K562 (cell line): ENCODE measurements around the gene PTRH1. TPM values are rescaled to one million over a fixed set of nuclear protein-coding genes. Genes with fewer than 3 reads are reported as not detected.
A peak's percentile ranks its signal among the peaks of the same experiment; 100 is the strongest.

Experiments
- ATAC-seq: fragments of 200-7000 bp; cut with Tn5 transposase; 3 replicates; pipeline ENCODE4 v1.9.1; 2020; ENCODE audit warnings: moderate library complexity
- BruUV-seq: library from RNA; stranded (reverse); fragments of 400-500 nt; replicated peaks from 2 replicates; lab custom pipeline; 2021; lab: Mats Ljungman, UMichigan
- CTCF ChIA-PET: fragments of 300-600 bp; formaldehyde crosslinking; extraction: SDS; loops from one replicate; lab custom pipeline; 2021; ENCODE audit warnings: low intra/inter-chr PET ratio; lab: Yijun Ruan, JAX
- POLR2A ChIA-PET: fragments of 300-600, 350-650 bp; sonication (Branson Sonifier 250); formaldehyde crosslinking; extraction: SDS; loops from one replicate; lab custom pipeline; 2021; ENCODE audit warnings: antibody characterized with exemption, inconsistent platforms; lab: Yijun Ruan, JAX
- DNase-seq, 4 experiments: peaks; one replicate each; pipeline versions ENCODE4 v3.0.0 to v3.0.0-alpha.2; 2011 to 2018; ENCODE audit warnings: low spot score in 3 of 4, mixed read lengths in 3 of 4; ENCODE audit errors: extremely low read depth in 1 of 4
- FAIRE-seq: peaks from 2 replicates; lab custom pipeline; 2011; peaks lifted over from hg19 to GRCh38; lab: Jason Lieb, UNC
- H2AFZ ChIP-seq: 2 replicates; pipeline ENCODE4 v1.6.0; 2011; ENCODE audit warnings: low read depth, low read length, control low read depth, inconsistent platforms
- H3K27ac ChIP-seq: fragments of 200-600 bp; 3 replicates; pipeline ENCODE4 v1.8.0; 2011; ENCODE audit warnings: low read depth, mild to moderate bottlenecking, control low read depth, inconsistent platforms, low read length, moderate library complexity, mixed read lengths; ENCODE audit errors: extremely low read depth
- H3K27me3 ChIP-seq, 2 experiments: fragments of 300-600 bp in 1 of 2; 2 replicates in 1 of 2; 3 replicates in 1 of 2; pipeline versions ENCODE4 v1.6.0 to v1.8.0; 2011; ENCODE audit warnings: inconsistent platforms in 2 of 2, low read length in 2 of 2, mild to moderate bottlenecking in 1 of 2, mixed read lengths in 1 of 2, moderate library complexity in 1 of 2; ENCODE audit not compliant: control insufficient read depth in 2 of 2, insufficient read depth in 2 of 2
- H3K36me3 ChIP-seq: fragments of 300-600 bp; 3 replicates; pipeline ENCODE4 v1.8.0; 2011; ENCODE audit warnings: mild to moderate bottlenecking, low read length, inconsistent platforms; ENCODE audit not compliant: control insufficient read depth, insufficient read depth
- H3K4me1 ChIP-seq, 2 experiments: fragments of 200-600 bp in 1 of 2; replicated peaks in 1 of 2; 2 replicates in 1 of 2; 3 replicates in 1 of 2; pipeline versions ENCODE4 v1.5.1 to v1.8.0; 2011; ENCODE audit warnings: inconsistent platforms in 2 of 2, low read length in 2 of 2, mild to moderate bottlenecking in 1 of 2, mixed read lengths in 1 of 2, moderate library complexity in 1 of 2; ENCODE audit not compliant: control insufficient read depth in 2 of 2, insufficient read depth in 2 of 2
- H3K4me2 ChIP-seq: 2 replicates; pipeline ENCODE4 v1.6.1; 2011; ENCODE audit warnings: low read length, control low read depth, inconsistent platforms, mixed read lengths; ENCODE audit not compliant: insufficient read depth
- H3K4me3 ChIP-seq: fragments of 200-600 bp; sonication (generic), shearing (Covaris generic); 2 replicates; pipeline ENCODE4 v1.5.1; 2016; ENCODE audit warnings: control low read depth, inconsistent platforms
- H3K79me2 ChIP-seq: fragments of 200-600 bp; 3 replicates; pipeline ENCODE4 v1.8.0; 2011; ENCODE audit warnings: low read length, inconsistent platforms; ENCODE audit not compliant: control insufficient read depth, insufficient read depth
- H3K9ac ChIP-seq, 2 experiments: 2 replicates each; pipeline versions ENCODE4 v1.6.0 to v1.6.1; 2011; ENCODE audit warnings: low read depth in 2 of 2, low read length in 2 of 2, control low read depth in 1 of 2, inconsistent platforms in 1 of 2, mild to moderate bottlenecking in 1 of 2, mixed read lengths in 1 of 2; ENCODE audit not compliant: insufficient read depth in 1 of 2
- H3K9me1 ChIP-seq: one replicate; pipeline ENCODE4 v1.6.0; 2011; ENCODE audit warnings: inconsistent platforms, mild to moderate bottlenecking, low read length, moderate library complexity; ENCODE audit not compliant: control insufficient read depth, insufficient read depth
- H3K9me3 ChIP-seq: replicated peaks from 2 replicates; pipeline ENCODE4 v1.5.1; 2011; ENCODE audit warnings: low read depth, low read length, inconsistent platforms; ENCODE audit not compliant: control insufficient read depth, insufficient read depth
- H4K20me1 ChIP-seq: replicated peaks from 2 replicates; pipeline ENCODE4 v1.6.1; 2011; ENCODE audit warnings: low read length, inconsistent platforms, mixed read lengths; ENCODE audit not compliant: control insufficient read depth, insufficient read depth
- E2F3 ChIP-seq: fragments of 250-450 bp; sonication (Bioruptor Pico); IDR thresholded peaks from 2 replicates; pipeline ENCODE4 v1.4.0; 2020; ENCODE audit warnings: mild to moderate bottlenecking
- L3MBTL2 ChIP-seq: fragments of 450-650 bp; IDR thresholded peaks from 2 replicates; pipeline ENCODE4 v1.6.1; 2016; ENCODE audit warnings: mild to moderate bottlenecking, moderate library complexity
- MBD2 ChIP-seq: sonication (generic); IDR thresholded peaks from 2 replicates; pipeline ENCODE4 v1.6.1; 2016; ENCODE audit warnings: low read depth, borderline replicate concordance
- MEF2D ChIP-seq: conservative IDR thresholded peaks from 2 replicates; pipeline ENCODE4 v1.6.1; 2016; ENCODE audit warnings: low read depth, missing genetic modification characterization, missing compliant biosample characterization
- NFIX ChIP-seq: fragments of 250-450 bp; sonication (Bioruptor Pico); IDR thresholded peaks from 2 replicates; pipeline ENCODE4 v1.4.0; 2020; ENCODE audit warnings: low read depth, mild to moderate bottlenecking, moderate library complexity
- RFX1 ChIP-seq: fragments of 450-650 bp; IDR thresholded peaks from 2 replicates; pipeline ENCODE4 v1.6.1; 2016; ENCODE audit warnings: mild to moderate bottlenecking, moderate library complexity
- SAFB ChIP-seq: fragments of 200-400 bp; formaldehyde crosslinking; IDR thresholded peaks from 2 replicates; pipeline ENCODE4 v1.6.1; 2017; ENCODE audit warnings: low read depth, low read length, borderline replicate concordance
- SMAD3 ChIP-seq: fragments of 450-650 bp; formaldehyde crosslinking; conservative IDR thresholded peaks from 2 replicates; pipeline ENCODE4 v1.4.0; 2020; ENCODE audit warnings: mild to moderate bottlenecking
- SMARCB1 ChIP-seq: IDR thresholded peaks from 2 replicates; pipeline ENCODE4 v1.6.1; 2011; ENCODE audit warnings: improper control_type of control experiment, low read depth; ENCODE audit not compliant: insufficient read length
- SNRNP70 ChIP-seq: fragments of 200-400 bp; formaldehyde crosslinking; optimal IDR thresholded peaks from 2 replicates; pipeline ENCODE3; 2017; ENCODE audit warnings: low read depth, low read length
- SRF ChIP-seq, 2 experiments: fragments of 250-450, 450-650 bp in 1 of 2; sonication (Bioruptor Pico) in 1 of 2; sonication (generic) in 1 of 2; formaldehyde crosslinking; IDR thresholded peaks; 2 replicates each; pipeline versions ENCODE4 v1.5.0 to v1.5.1; 2020 to 2022; ENCODE audit warnings: mild to moderate bottlenecking in 1 of 2, missing genetic modification reagents in 1 of 2
- TSC22D4 ChIP-seq: fragments of 450-650 bp; IDR thresholded peaks from 2 replicates; pipeline ENCODE4 v1.6.1; 2016; ENCODE audit warnings: missing genetic modification characterization, missing biosample characterization, control low read depth
- ZFP36 ChIP-seq: fragments of 150-350 bp; IDR thresholded peaks from 2 replicates; pipeline ENCODE4 v1.6.1; 2018; ENCODE audit warnings: low read length, low read depth; ENCODE audit not compliant: partially characterized antibody
- WGBS: fragments of 100-300 bp; shearing (Covaris generic); methylation state at CpG from one replicate; pipeline ENCODE4 v1.1.6; 2016; ENCODE audit warnings: low coverage, mixed read lengths; ENCODE audit not compliant: insufficient coverage; ENCODE audit errors: missing lambda C conversion rate; 5-methylcytosine and 5-hydroxymethylcytosine counted together
- in situ Hi-C: fragments of 300-500 bp; cut with MboI; formaldehyde crosslinking; loops from 4 replicates; pipeline ENCODE4 v1.15.0; 2018; ENCODE audit warnings: inconsistent platforms, mixed read lengths
- intact Hi-C: fragments of 100-400 bp; cut with micrococcal nuclease; formaldehyde crosslinking; loops from 2 replicates; pipeline ENCODE4 v1.14.2; 2022
- polyA plus RNA-seq, 8 experiments: library from polyadenylated mRNA; depleted of rRNA in 4 of 8; stranded (reverse) in 5 of 8; unstranded in 3 of 8; fragments of >200 nt; fragmentation: Nextera tagmentation in 2 of 8; fragmentation: Illumina TruSeq in 1 of 8; extraction: Ambion mirVana in 2 of 8; extraction: Trizol in 1 of 8; gene quantifications; 2 replicates each; pipeline versions ENCODE4 v1.2.1 to v1.2.3, GENCODE V29; 2011 to 2014; ENCODE audit warnings: inconsistent platforms in 1 of 8, missing spikeins in 1 of 8
- total RNA-seq, 7 experiments: library from RNA; depleted of rRNA in 6 of 7; stranded (reverse); fragments of >200 nt in 6 of 7; fragmentation: Illumina TruSeq in 2 of 7; extraction: Trizol in 2 of 7; gene quantifications; 2 replicates each; pipeline versions ENCODE4 v1.2.1 to v1.2.3, GENCODE V29; 2011 to 2021; ENCODE audit warnings: low replicate concordance in 1 of 7
- TF ChIP-seq, protein P1 (sequence below): fragments of 450-650 bp; IDR thresholded peaks from 2 replicates; pipeline ENCODE4 v1.6.1; 2016; ENCODE audit warnings: antibody characterized with exemption

The PTRH1 gene
- total and polyA plus RNA-seq, 9 of the 15 experiments (the other 6 are each of a cell fraction or from before 2014, with no cell fraction given): 0.63 to 43.1 (median 5.7) TPM

DNA sequence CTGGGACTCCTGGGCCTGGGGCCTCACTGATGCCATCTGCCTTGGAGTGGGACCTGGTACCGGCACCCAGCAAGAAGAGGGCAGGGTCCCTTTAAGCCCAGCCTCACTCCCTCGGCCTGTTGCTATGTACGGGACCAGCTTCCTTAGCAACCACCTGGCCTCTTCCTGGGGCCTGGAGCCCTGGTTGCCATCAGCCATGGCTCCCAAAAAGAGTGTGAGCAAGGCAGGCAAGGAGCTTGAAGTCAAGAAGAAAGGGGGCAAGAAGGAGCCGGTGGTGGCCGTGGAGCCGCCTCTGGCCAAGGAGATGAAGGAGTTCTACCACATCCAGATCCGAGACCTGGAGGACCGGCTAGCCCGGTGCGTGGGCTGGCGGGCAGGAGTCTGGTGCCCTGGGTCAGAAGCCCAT lies 8.6 kb downstream of the PTRH1 start, which contains the start of gene CFAP157 (continued):
- TF ChIP-seq MEF2D (tag): no peak
- TF ChIP-seq, protein P1, sequence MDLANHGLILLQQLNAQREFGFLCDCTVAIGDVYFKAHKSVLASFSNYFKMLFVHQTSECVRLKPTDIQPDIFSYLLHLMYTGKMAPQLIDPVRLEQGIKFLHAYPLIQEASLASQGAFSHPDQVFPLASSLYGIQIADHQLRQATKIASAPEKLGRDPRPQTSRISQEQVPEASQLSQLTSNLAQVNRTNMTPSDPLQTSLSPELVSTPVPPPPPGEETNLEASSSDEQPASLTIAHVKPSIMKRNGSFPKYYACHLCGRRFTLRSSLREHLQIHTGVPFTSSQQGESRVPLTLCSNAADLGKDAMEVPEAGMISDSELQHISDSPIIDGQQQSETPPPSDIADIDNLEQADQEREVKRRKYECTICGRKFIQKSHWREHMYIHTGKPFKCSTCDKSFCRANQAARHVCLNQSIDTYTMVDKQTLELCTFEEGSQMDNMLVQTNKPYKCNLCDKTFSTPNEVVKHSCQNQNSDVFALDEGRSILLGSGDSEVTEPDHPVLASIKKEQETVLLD: no peak
- no peak for TF ChIP-seq MBD2
- TF ChIP-seq ZFP36: no peak
- TF ChIP-seq SMARCB1: no peak
- TF ChIP-seq E2F3: no peak
- no peak for TF ChIP-seq SNRNP70
- TF ChIP-seq RFX1: peak; percentile 88
- TF ChIP-seq L3MBTL2: no peak
- TF ChIP-seq TSC22D4: no peak
- TF ChIP-seq, all 486 proteins: peak for 5

DNA sequence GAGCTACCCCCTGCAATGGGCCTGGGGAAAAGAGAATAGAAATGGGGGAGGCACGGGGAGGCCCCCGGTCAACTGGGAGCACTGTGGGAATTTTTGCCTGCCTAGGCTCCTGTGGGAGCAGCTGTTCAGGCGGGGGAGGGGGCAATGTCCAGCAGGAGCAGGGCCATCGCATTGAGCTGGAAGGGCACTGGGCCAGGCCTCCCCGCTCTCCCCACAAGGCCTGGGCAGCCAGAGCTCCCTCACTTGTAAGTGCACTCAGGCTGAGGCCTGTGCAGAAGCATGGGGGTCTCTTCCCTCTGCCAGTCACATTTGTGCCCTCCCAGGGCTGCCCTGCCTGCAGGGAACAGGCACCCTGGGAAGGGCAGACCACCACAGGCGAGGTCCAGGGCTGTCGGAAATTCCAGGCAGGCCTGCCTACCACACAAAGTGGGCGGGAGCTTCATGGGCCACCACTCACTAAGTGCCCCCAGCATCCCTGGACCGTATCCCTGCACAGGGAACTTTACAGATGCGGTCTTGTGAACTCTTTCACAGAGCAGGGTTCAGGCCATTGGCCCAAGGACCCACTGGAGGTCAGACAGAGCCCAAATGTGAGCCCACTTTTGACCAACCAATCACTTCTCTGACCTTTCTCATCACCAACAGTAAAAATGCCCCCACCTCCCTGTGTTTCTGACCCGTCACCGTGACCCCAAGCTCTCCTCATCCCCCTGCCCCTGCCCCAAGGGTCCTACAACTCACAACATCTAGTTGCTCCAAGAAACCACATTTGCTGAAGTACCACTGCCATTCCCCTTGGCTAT lies 9.7 kb downstream of the PTRH1 start:
- FAIRE-seq: no peak
- WGBS: 57% methylated on average over 12 of the region's 12 CpGs
- no peak for ATAC-seq
- TF ChIP-seq, protein P1: no peak
- no peak for TF ChIP-seq NFIX (CRISPR knock-in tag)
- TF ChIP-seq SRF (CRISPR knock-in tag; IDR thresholded peaks at IDR 0.05): no peak
- TF ChIP-seq SAFB: no peak
- no peak for TF ChIP-seq SMAD3
- Histone ChIP-seq H3K9me3 (0 out of 2 replicates have a peak, but pooled peaks cover 4% of the 10 kb centered on the region), H2AFZ (no peak overlapping the region), H3K79me2 (no peaks in the 10 kb centered on the region), H4K20me1 (no peaks in the 10 kb centered on the region), H3K27ac (no peak overlapping the region), H3K27me3 (no peaks in the 10 kb centered on the region), H3K4me2 (no peak overlapping the region), H3K4me3 (no peak overlapping the region), H3K9me1 (no peaks in the 10 kb centered on the region), H3K4me1 (peaks cover 5 to 30% of the 10 kb centered on the region in 2 experiments; a peak in 4 of 5 replicates), H3K36me3 (no peaks in the 10 kb centered on the region), H3K9ac (peak overlapping the region in 1 of 2 experiments; percentile 68; a peak in 2 of 4 replicates)
- ChIA-PET CTCF (no interaction called here), POLR2A (interaction anchor here (0.5 to 2.0 kb wide), 6 partner anchors 10 to 460 kb away, joined by 3 to 7 read pairs (median 4); partner anchors contain the start of genes PTRH1 and TTC16)
- in situ Hi-C loops (no loop called here), intact Hi-C loops (no loop called here)
- no TSS peak for BruUV-seq
- no peak for DNase-seq
